DND-41 (cell line): Measurements from ENCODE around the gene AGPAT4.

Experiments
- ATAC-seq: fragments of 200-7000 bp; cut with Tn5 transposase; 3 replicates; pipeline ENCODE4 v1.9.1; 2021; ENCODE audit warnings: low read depth; ENCODE audit not compliant: insufficient read depth
- DNase-seq: peaks from one replicate; pipeline ENCODE4 v3.0.0-alpha.2; 2020
- H2AFZ ChIP-seq: 2 replicates; pipeline ENCODE4 v1.6.0; 2012; ENCODE audit warnings: low read depth, low read length
- H3K27ac ChIP-seq: 2 replicates; pipeline ENCODE4 v1.5.1; 2012; ENCODE audit warnings: low read length, inconsistent platforms
- H3K27me3 ChIP-seq: fragments of 200-600 bp; sonication (generic); 2 replicates; pipeline ENCODE4 v1.6.0; 2012; ENCODE audit warnings: low read length, mild to moderate bottlenecking, inconsistent platforms; ENCODE audit not compliant: insufficient read depth, poor library complexity
- H3K36me3 ChIP-seq: 2 replicates; pipeline ENCODE4 v1.5.1; 2012; ENCODE audit warnings: low read length, inconsistent platforms; ENCODE audit not compliant: insufficient read depth
- H3K4me1 ChIP-seq: 2 replicates; pipeline ENCODE4 v1.5.1; 2012; ENCODE audit warnings: mild to moderate bottlenecking, low read length; ENCODE audit not compliant: insufficient read depth
- H3K4me2 ChIP-seq: 2 replicates; pipeline ENCODE4 v1.6.0; 2012; ENCODE audit warnings: mild to moderate bottlenecking, moderate library complexity, low read length, inconsistent platforms; ENCODE audit not compliant: insufficient read depth
- H3K4me3 ChIP-seq, 2 experiments: fragments of 200-600 bp in 1 of 2; shearing (Covaris generic) in 1 of 2; 2 replicates each; pipeline ENCODE4 v1.5.1; 2012 to 2016; ENCODE audit warnings: inconsistent platforms in 2 of 2, low read length in 2 of 2, mild to moderate bottlenecking in 2 of 2, low read depth in 1 of 2, moderate library complexity in 1 of 2
- H3K79me2 ChIP-seq: 2 replicates; pipeline ENCODE4 v1.6.0; 2012; ENCODE audit warnings: low read length, inconsistent platforms; ENCODE audit not compliant: insufficient read depth
- H3K9ac ChIP-seq: 2 replicates; pipeline ENCODE4 v1.6.0; 2012; ENCODE audit warnings: low read depth, mild to moderate bottlenecking, inconsistent platforms, low read length, moderate library complexity
- H3K9me3 ChIP-seq: 2 replicates; pipeline ENCODE4 v1.5.1; 2012; ENCODE audit warnings: low read length, moderate library complexity, mild to moderate bottlenecking, inconsistent platforms; ENCODE audit not compliant: insufficient read depth, severe bottlenecking
- H4K20me1 ChIP-seq: 2 replicates; pipeline ENCODE4 v1.6.0; 2012; ENCODE audit warnings: low read length; ENCODE audit not compliant: insufficient read depth
- CTCF ChIP-seq: IDR thresholded peaks from 2 replicates; pipeline ENCODE4 v1.5.1; 2012; ENCODE audit warnings: borderline replicate concordance, low read length, moderate library complexity, mild to moderate bottlenecking; ENCODE audit not compliant: poor library complexity, severe bottlenecking; ENCODE audit errors: extremely low read depth
- EZH2 ChIP-seq: IDR thresholded peaks from 3 replicates; pipeline ENCODE4 v1.6.1; 2012; ENCODE audit warnings: borderline replicate concordance, low read depth, mild to moderate bottlenecking, moderate library complexity, low read length, inconsistent platforms; ENCODE audit not compliant: severe bottlenecking

Gene AGPAT4

GRCh38 chr6:161242779-161243693 lies 30.8 kb downstream of the AGPAT4 start:
- H2AFZ ChIP-seq = no peak overlapping the region
- no peaks in the 10 kb centered on the region for H3K27me3 ChIP-seq
- H3K4me2 ChIP-seq = no peak overlapping the region
- no peaks in the 10 kb centered on the region for H3K9me3 ChIP-seq
- TF ChIP-seq EZH2 (no peak), CTCF (no peak)
- no peak overlapping the region for H3K4me3 ChIP-seq
- peak; percentile 7 for DNase-seq
- H3K9ac ChIP-seq = no peak overlapping the region
- H3K36me3 ChIP-seq = no peaks in the 10 kb centered on the region
- peak; percentile 47; the same call in 1 of the 3 replicates for ATAC-seq
- H4K20me1 ChIP-seq = no peaks in the 10 kb centered on the region
- H3K4me1 ChIP-seq = no peaks in the 10 kb centered on the region
- H3K27ac ChIP-seq = no peak overlapping the region
- H3K79me2 ChIP-seq = no peaks in the 10 kb centered on the region

- Histone ChIP-seq H3K4me3 (no peak overlapping the region), H3K79me2 (no peaks in the 10 kb centered on the region), H3K27ac (no peak overlapping the region), H3K36me3 (no peaks in the 10 kb centered on the region), H3K4me1 (no peaks in the 10 kb centered on the region), H3K9me3 (no peaks in the 10 kb centered on the region), H3K27me3 (no peaks in the 10 kb centered on the region), H3K4me2 (no peak overlapping the region), H4K20me1 (no peaks in the 10 kb centered on the region), H2AFZ (no peak overlapping the region), H3K9ac (no peak overlapping the region)
- DNase-seq = no peak
- ATAC-seq = no peak
- TF ChIP-seq CTCF (no peak), EZH2 (no peak)
Measured at GRCh38 chr6:161242113-161242512, 31.7 kb downstream of the AGPAT4 start.

- Histone ChIP-seq H3K4me3 (no peak overlapping the region), H3K36me3 (no peaks in the 10 kb centered on the region), H3K4me1 (no peaks in the 10 kb centered on the region), H3K27me3 (no peaks in the 10 kb centered on the region), H3K9ac (no peak overlapping the region), H3K27ac (no peak overlapping the region), H3K4me2 (no peak overlapping the region), H3K9me3 (no peaks in the 10 kb centered on the region), H3K79me2 (no peaks in the 10 kb centered on the region), H2AFZ (no peak overlapping the region), H4K20me1 (no peaks in the 10 kb centered on the region)
- TF ChIP-seq EZH2 (no peak), CTCF (no peak)
- ATAC-seq (no peak), DNase-seq (no peak)
Measured at GRCh38 chr6:161239001-161239400, 34.9 kb downstream of the AGPAT4 start.
